NCI-H2081 (cell line): Measurements from ENCODE around the gene TSPAN5.

Source experiments
- DNase-seq, 2 experiments: peaks; one replicate each; lab custom pipeline; 2025; lab: John Stamatoyannopoulos, UW

TSPAN5 gene

DNA sequence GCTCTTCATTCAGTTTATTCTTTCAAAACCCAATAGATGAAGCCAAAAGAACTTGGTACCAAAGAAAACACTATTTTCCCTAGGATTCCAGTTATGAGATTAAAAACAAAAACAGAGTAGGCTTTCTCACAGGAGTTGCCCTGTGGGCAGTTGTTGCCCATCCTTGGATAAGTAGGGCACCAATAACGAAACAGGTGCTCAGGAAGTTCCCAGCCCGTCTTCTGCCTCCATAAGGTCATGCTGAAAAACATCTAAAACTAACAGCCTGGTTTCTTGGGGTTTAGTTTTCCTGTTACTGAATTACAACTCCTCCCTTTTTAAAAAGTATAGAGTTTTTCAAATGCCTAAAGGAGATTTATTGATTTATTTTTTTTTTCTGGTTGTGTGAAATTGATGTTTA, 14.7 kb downstream of the TSPAN5 start:
- no peak for DNase-seq

DNA sequence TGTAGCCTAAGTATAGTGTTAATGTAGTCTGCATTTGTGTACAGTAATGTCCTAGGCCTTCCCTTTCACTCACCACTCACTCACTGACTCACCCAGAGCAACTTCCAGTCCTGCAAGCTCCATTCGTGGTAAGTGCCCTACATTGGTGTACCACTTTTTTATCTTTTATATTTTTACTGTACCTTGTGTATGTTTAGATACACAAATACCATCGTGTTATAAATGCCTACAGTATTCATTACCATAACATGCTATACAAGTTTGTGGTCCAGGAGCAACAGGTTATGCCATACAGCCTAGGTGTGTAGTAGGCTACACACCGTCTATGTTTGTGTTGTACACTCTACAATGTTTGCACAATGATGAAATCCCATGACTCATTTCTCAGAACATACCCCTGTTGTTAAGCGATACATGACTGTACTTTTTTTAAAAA, 15.4 kb downstream of the TSPAN5 start:
- no peak for DNase-seq

- no peak for DNase-seq
These were observed 16.3 kb downstream of the TSPAN5 start for GRCh38 chr4:98641906-98642668.

- DNase-seq: no peak
These were observed 17.0 kb downstream of the TSPAN5 start for GRCh38 chr4:98641376-98641775.

DNA sequence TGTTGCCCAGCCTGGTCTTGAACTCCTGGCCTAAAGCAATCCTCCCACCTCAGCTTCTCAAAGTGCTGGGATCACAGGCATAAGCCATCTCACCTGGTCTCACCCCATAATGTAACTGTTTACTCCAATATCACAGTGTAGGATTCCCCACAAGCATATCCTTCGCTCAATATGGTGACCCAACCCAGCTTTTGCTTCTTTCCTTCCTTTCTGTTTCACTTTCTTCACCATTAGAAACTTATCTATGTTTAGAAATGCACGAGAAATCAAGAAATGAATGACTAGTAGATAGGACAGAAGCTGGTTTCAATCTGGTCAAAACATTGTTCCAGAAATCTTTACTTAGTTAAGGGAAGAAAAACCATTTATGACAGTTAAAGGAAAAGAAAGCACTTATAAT, 18.9 kb downstream of the TSPAN5 start:
- no peak for DNase-seq

DNA sequence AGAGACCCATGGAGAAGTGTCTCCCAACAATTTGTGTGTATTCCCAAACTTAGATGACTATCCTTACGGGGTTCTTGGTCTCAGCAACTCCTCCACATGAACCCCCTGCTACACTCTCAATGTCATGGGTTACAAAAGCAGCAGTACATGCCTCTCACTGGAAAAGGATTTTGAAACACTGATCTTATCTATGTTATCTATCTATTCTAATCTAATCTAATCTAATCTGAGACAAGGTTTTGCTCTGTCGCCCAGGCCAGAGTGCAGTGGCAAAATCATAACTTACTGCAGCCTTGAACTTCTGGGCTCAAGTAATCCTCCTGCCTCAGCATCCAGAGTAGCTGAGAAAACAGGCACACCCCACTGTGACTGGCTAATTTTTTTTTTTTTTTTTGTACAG, 19.3 kb downstream of the TSPAN5 start:
- no peak for DNase-seq

- no peak for DNase-seq
These were observed 19.8 kb downstream of the TSPAN5 start for GRCh38 chr4:98638661-98639060.

DNA sequence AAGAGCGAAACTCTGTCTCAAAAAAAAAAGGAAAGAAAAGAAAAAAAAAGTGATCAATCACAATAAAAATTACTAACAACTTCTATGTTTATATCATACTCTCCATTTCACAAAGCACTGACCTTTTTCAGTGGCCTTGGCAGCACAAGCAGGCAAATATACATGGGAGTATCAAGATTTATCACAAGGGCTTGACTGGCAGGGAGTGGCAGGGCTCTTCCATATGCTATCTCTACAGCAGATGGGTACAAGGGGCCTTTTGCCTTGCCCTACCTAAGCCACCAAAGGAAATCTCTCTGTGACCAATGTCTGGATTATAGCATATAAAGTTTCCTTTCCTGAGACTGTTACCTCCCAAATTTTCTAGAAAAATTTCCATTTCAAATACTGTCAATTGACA, 24.4 kb downstream of the TSPAN5 start:
- no peak for DNase-seq

GRCh38 chr4:98633159-98633558, 25.3 kb downstream of the TSPAN5 start:
- no peak for DNase-seq

- DNase-seq: no peak
These were observed 26.2 kb downstream of the TSPAN5 start for GRCh38 chr4:98632258-98632657.

DNA sequence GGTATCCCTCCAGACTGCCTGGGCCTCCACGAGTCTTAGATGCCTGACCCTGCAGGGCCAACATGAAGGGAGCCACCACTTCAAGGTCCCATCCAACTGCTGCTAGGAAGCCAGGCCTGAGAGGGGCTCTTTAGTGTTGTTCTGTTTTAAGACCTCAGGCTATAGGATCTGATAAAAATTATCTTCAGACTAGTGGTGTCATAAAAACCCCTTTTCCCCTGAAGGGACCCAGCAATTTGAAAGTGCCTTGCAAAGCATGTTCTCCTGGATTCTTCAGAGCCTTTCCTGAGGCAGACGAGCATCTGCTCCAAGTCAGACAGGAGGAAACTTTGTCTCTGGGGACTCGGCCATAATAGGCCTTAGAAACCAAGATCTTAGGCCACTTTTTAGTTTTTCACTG, 26.9 kb downstream of the TSPAN5 start:
- no peak for DNase-seq

- DNase-seq: no peak
These were observed 27.5 kb downstream of the TSPAN5 start for GRCh38 chr4:98630737-98631454.

DNA sequence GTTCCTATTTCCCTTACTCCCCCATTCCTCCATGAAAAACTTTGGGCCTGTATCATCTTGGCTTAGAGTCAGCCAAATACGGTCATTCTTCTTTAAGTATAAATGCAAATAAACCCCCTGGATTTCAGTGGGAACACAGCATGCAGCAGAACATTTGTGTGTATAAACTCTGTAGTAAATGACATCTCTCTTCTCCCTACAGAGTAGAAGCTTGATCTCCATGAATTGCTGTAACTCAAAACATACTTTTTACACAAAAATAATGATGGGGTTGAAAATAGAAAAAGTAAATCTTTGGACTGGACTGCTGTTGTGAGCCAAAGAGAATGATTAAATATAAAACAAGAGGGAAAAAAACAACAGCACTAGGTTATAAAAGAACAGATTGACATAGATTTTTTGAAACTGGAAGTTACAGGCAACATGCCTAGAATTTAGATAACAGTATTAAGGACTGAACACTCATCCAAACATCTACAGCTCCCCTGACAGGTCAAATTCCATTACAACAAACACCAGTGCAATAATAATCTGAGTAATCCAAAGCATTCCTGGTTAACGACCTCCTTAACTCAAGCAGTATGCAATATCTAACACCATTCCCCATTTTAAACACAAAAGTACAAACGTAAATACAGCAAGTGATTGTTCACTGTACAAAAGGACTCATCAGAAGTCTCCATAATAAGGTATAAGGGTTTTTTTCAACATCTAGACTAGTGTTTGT, 30.7 kb downstream of the TSPAN5 start:
- DNase-seq: no peak

DNA sequence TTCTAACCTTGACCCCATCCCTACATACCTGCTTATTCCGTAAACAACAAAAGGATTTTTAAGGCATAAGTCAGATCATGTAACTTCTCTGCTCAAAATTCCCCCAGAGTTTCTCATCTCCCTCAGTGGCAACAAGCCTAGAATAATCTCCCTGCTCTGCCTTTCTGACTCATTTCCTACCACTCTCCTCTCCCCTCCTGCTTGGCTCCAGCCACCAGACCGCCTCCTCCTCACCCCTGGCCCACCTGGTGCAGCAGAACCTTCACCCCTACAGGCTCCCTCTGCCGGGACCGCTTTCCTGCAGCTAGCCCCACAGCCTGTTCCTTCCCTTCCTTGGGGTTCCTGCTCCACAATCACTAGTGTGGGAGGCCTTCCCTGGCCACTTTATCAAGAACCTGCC, 32.1 kb downstream of the TSPAN5 start:
- no peak for DNase-seq

DNA sequence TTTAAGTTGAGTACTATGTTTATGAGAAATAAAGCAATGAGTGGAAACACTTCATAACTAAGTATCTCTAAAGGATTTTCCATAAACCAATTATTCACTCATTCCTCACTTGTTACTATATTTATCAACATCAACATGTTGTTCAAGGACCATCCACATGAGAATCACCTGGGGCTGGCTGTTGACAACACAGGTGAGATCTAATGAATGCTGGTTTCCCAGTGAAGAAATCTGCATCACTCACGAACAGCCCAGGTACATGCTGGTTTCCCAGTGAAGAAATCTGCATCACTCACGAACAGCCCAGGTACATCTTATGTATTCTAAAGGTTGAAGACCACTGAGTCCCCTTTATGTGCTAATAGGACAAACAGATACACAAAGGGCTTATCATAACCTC, 32.5 kb downstream of the TSPAN5 start:
- DNase-seq: no peak

DNA sequence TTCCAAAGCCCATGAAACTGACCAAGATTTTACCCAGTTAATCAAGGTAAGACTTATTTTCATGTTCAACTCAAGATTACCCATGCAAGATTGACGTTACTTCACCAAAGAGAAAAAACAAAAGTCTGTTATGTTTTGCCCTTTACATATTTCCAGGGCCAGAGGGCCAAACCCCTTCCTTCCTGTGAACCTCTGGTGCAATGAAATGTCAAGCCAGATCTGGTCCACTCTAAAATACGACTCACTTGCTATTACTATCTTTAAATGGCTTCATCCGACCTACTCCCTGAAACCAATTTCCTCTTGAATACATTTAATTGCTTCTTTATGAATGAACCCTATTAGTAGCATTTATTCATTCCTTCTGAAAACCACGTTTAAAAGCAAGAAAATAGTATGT, 33.0 kb downstream of the TSPAN5 start:
- DNase-seq: no peak

- no peak for DNase-seq
These were observed 33.8 kb downstream of the TSPAN5 start for GRCh38 chr4:98624642-98625041.

- no peak for DNase-seq
These were observed 34.3 kb downstream of the TSPAN5 start for GRCh38 chr4:98624144-98624543.

- DNase-seq: no peak
These were observed 35.1 kb downstream of the TSPAN5 start for GRCh38 chr4:98623126-98623802.

GRCh38 chr4:98620087-98620784, 38.2 kb downstream of the TSPAN5 start:
- DNase-seq: no peak

- DNase-seq: no peak
These were observed 39.2 kb downstream of the TSPAN5 start for GRCh38 chr4:98619180-98619579.

GRCh38 chr4:98618680-98619079, 39.7 kb downstream of the TSPAN5 start:
- DNase-seq: no peak
